Stimulated activated CD4-positive, alpha-beta T cell treated with anti-CD3 and anti-CD28 coated beads, Interleukin-2, amount 100 ng/mL, for 4 hours (primary cell): ENCODE data around the gene KCNT2.
"Not testable (repeated sequence)": the region's sequence is repeated elsewhere in the genome, so short reads cannot be mapped to it uniquely, and the experiment has no call there.

Source experiments
- DNase-seq: peaks from one replicate; pipeline ENCODE4 v3.0.0-alpha.2; 2020; ENCODE audit warnings: low read depth

The KCNT2 gene

GRCh38 chr1:196590959-196591358 is 17.3 kb downstream of the KCNT2 start:
- DNase-seq: no peak

GRCh38 chr1:196590012-196590708 is 18.1 kb downstream of the KCNT2 start:
- DNase-seq: no peak

GRCh38 chr1:196584696-196585095 is 23.5 kb downstream of the KCNT2 start:
- DNase-seq: no peak

- DNase-seq: no peak
These were observed 30.9 kb downstream of the KCNT2 start for GRCh38 chr1:196577386-196577785.

GRCh38 chr1:196573226-196573625 is 35.0 kb downstream of the KCNT2 start:
- DNase-seq: no peak

- DNase-seq: no peak
These were observed 41.0 kb downstream of the KCNT2 start for GRCh38 chr1:196567238-196567637.

GRCh38 chr1:196563768-196564167 is 44.5 kb downstream of the KCNT2 start:
- no peak for DNase-seq

GRCh38 chr1:196559314-196559713 is 48.9 kb downstream of the KCNT2 start:
- no peak for DNase-seq

GRCh38 chr1:196558411-196558810 is 49.8 kb downstream of the KCNT2 start:
- DNase-seq: no peak

- no peak for DNase-seq
These were observed 50.4 kb downstream of the KCNT2 start for GRCh38 chr1:196557797-196558196.

GRCh38 chr1:196550731-196551130 is 57.5 kb downstream of the KCNT2 start:
- no peak for DNase-seq

- no peak for DNase-seq
These were observed 61.7 kb downstream of the KCNT2 start for GRCh38 chr1:196546272-196547111.

- DNase-seq: no peak
These were observed 63.0 kb downstream of the KCNT2 start for GRCh38 chr1:196545222-196545621.

GRCh38 chr1:196544617-196545016 is 63.6 kb downstream of the KCNT2 start:
- no peak for DNase-seq

- DNase-seq: no peak
These were observed 64.4 kb downstream of the KCNT2 start for GRCh38 chr1:196543833-196544232.

GRCh38 chr1:196538473-196538872 is 69.8 kb downstream of the KCNT2 start:
- no peak for DNase-seq

- DNase-seq: no peak
These were observed 72.5 kb downstream of the KCNT2 start for GRCh38 chr1:196535727-196536126.

- no peak for DNase-seq
These were observed 76.3 kb downstream of the KCNT2 start for GRCh38 chr1:196531737-196532524.

GRCh38 chr1:196527919-196528318 is 80.3 kb downstream of the KCNT2 start:
- no peak for DNase-seq

GRCh38 chr1:196522574-196523345 is 85.5 kb downstream of the KCNT2 start:
- DNase-seq: not testable (repeated sequence)

- DNase-seq: no peak
These were observed 91.0 kb downstream of the KCNT2 start for GRCh38 chr1:196517193-196517592.

- DNase-seq: no peak
These were observed 91.9 kb downstream of the KCNT2 start for GRCh38 chr1:196516373-196516772.
